Caco-2 (cell line): ENCODE measurements around the gene TXNRD2. TPM values are rescaled to one million over a fixed set of nuclear protein-coding genes. Genes with fewer than 3 reads are reported as not detected.

Experiments
- BruUV-seq: library from RNA; stranded (reverse); fragments of 400-500 nt; replicated peaks from 2 replicates; lab custom pipeline; 2021; lab: Mats Ljungman, UMichigan
- CTCF ChIA-PET: fragments of 300-600 bp; sonication (Branson Sonifier 250); formaldehyde crosslinking; loops from one replicate; lab custom pipeline; 2022; ENCODE audit warnings: antibody characterized with exemption; lab: Charles Lee
- POLR2A ChIA-PET: fragments of 300-600 bp; sonication (Branson Sonifier 250); formaldehyde crosslinking; loops from one replicate; lab custom pipeline; 2022; ENCODE audit warnings: antibody characterized with exemption; lab: Charles Lee
- DNase-seq, 2 experiments: peaks; one replicate each; pipeline versions ENCODE4 v3.0.0 to v3.0.0-alpha.2; 2020 to 2022
- H3K27me3 ChIP-seq: replicated peaks from 2 replicates; pipeline ENCODE4 v1.6.0; 2011; ENCODE audit warnings: low read length; ENCODE audit not compliant: control insufficient read depth, insufficient read depth
- H3K36me3 ChIP-seq: 2 replicates; pipeline ENCODE4 v1.5.1; 2011; ENCODE audit warnings: low read length; ENCODE audit not compliant: control insufficient read depth, insufficient read depth
- H3K4me1 ChIP-seq: fragments of 250-450 bp; sonication (Bioruptor Pico); 2 replicates; pipeline ENCODE4 v1.5.1; 2020; ENCODE audit warnings: mild to moderate bottlenecking
- H3K4me3 ChIP-seq: 2 replicates; pipeline ENCODE4 v1.5.1; 2011; ENCODE audit warnings: low read depth, mild to moderate bottlenecking, control low read depth, low read length
- H3K9me3 ChIP-seq: fragments of 250-450 bp; sonication (Bioruptor Pico); 2 replicates; pipeline ENCODE4 v1.5.1; 2020; ENCODE audit warnings: mild to moderate bottlenecking, moderate library complexity
- H3K27ac Mint-ChIP-seq: one replicate; pipeline ENCODE4 v1.8.0; 2022; ENCODE audit warnings: mixed read lengths; ENCODE audit not compliant: unreplicated experiment
- H3K27me3 Mint-ChIP-seq: one replicate; pipeline ENCODE4 v1.8.0; 2022; ENCODE audit warnings: mixed read lengths; ENCODE audit not compliant: insufficient read depth, unreplicated experiment
- H3K36me3 Mint-ChIP-seq: one replicate; pipeline ENCODE4 v1.8.0; 2022; ENCODE audit warnings: mild to moderate bottlenecking, mixed read lengths; ENCODE audit not compliant: insufficient read depth, unreplicated experiment
- H3K4me1 Mint-ChIP-seq: one replicate; pipeline ENCODE4 v1.8.0; 2022; ENCODE audit warnings: low read depth, mixed read lengths; ENCODE audit not compliant: unreplicated experiment
- H3K4me3 Mint-ChIP-seq: one replicate; pipeline ENCODE4 v1.8.0; 2022; ENCODE audit warnings: mild to moderate bottlenecking, moderate library complexity, mixed read lengths; ENCODE audit not compliant: unreplicated experiment
- H3K9me3 Mint-ChIP-seq: one replicate; pipeline ENCODE4 v1.8.0; 2022; ENCODE audit warnings: mixed read lengths; ENCODE audit not compliant: unreplicated experiment
- intact Hi-C: fragments of 100-400 bp; cut with micrococcal nuclease; formaldehyde crosslinking; loops from one replicate; pipeline ENCODE4 v1.10.0; 2022; ENCODE audit not compliant: unreplicated experiment
- total RNA-seq: library from RNA; stranded (reverse); gene quantifications from 2 replicates; pipeline ENCODE4 v1.2.3, GENCODE V29; 2022
- TF ChIP-seq, protein P1 (sequence below), 2 experiments: fragments of 200-600 bp in 1 of 2; IDR thresholded peaks; 1 replicate in 1 of 2; 2 replicates in 1 of 2; pipeline versions ENCODE4 v1.5.1 to v1.8.0; 2011 to 2022; ENCODE audit warnings: antibody characterized with exemption in 1 of 2, control low read depth in 1 of 2, inconsistent platforms in 1 of 2, low read depth in 1 of 2, low read length in 1 of 2, mild to moderate bottlenecking in 1 of 2, moderate library complexity in 1 of 2; ENCODE audit not compliant: insufficient read depth in 1 of 2, severe bottlenecking in 1 of 2, unreplicated experiment in 1 of 2

The TXNRD2 gene
- total RNA-seq, 1 experiment from 2014 or later = 44.8 TPM

DNA sequence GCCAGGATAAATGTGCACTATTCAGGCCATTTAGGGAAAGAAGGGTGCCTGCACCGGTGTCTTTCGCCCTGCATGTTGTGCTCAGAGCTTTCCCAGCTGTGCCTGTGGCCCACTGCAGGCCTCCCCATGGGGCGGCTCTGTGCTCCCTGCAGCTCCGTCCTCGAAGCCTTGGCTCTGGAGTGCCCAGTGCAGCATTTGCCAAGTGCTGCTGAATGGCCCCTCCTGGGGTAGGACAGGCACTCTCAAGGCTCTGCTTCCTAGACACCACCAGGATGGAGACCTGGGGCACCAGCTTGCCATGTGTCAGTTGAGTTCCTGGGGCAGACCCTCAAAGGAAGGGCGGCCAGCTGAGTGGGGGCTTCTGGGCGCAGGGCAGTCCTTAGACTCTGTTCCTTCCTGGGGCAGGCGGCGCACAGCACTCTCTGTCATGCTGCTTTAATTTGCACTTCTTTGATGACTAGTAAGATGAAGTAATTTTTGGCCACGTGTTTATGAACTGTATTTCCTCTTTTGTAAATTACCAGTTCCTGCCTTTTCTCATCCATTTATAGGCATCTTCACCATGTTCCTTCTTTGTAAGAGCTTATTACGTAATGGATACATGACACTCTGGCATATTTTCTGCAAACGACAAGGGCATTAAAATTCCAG, 54.9 kb downstream of the TXNRD2 start:
- ChIA-PET POLR2A (no interaction called here), CTCF (no interaction called here)
- no peak overlapping the region for H3K4me3 ChIP-seq
- BruUV-seq = no TSS peak
- no peaks in the 10 kb centered on the region for H3K9me3 ChIP-seq
- DNase-seq = no peak
- no peaks in the 10 kb centered on the region for H3K36me3 ChIP-seq
- no peaks in the 10 kb centered on the region for H3K27me3 ChIP-seq
- H3K27me3 Mint-ChIP-seq = no peaks in the 10 kb centered on the region
- H3K9me3 Mint-ChIP-seq = no peaks in the 10 kb centered on the region
- TF ChIP-seq, protein P1, sequence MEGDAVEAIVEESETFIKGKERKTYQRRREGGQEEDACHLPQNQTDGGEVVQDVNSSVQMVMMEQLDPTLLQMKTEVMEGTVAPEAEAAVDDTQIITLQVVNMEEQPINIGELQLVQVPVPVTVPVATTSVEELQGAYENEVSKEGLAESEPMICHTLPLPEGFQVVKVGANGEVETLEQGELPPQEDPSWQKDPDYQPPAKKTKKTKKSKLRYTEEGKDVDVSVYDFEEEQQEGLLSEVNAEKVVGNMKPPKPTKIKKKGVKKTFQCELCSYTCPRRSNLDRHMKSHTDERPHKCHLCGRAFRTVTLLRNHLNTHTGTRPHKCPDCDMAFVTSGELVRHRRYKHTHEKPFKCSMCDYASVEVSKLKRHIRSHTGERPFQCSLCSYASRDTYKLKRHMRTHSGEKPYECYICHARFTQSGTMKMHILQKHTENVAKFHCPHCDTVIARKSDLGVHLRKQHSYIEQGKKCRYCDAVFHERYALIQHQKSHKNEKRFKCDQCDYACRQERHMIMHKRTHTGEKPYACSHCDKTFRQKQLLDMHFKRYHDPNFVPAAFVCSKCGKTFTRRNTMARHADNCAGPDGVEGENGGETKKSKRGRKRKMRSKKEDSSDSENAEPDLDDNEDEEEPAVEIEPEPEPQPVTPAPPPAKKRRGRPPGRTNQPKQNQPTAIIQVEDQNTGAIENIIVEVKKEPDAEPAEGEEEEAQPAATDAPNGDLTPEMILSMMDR (IDR thresholded peaks at IDR 0.05; ENCODE audit: insufficient read depth in 1 of 2, low read depth in 1 of 2, low read length in 1 of 2, severe bottlenecking in 1 of 2, unreplicated experiment in 1 of 2) = no peak
- H3K4me1 ChIP-seq = peaks cover 29% of the 10 kb centered on the region
- no peak overlapping the region for H3K27ac Mint-ChIP-seq
- peaks cover 6% of the 10 kb centered on the region for H3K4me1 Mint-ChIP-seq
- intact Hi-C loops = no loop called here
- H3K36me3 Mint-ChIP-seq = peaks cover 18% of the 10 kb centered on the region
- no peak overlapping the region for H3K4me3 Mint-ChIP-seq

DNA sequence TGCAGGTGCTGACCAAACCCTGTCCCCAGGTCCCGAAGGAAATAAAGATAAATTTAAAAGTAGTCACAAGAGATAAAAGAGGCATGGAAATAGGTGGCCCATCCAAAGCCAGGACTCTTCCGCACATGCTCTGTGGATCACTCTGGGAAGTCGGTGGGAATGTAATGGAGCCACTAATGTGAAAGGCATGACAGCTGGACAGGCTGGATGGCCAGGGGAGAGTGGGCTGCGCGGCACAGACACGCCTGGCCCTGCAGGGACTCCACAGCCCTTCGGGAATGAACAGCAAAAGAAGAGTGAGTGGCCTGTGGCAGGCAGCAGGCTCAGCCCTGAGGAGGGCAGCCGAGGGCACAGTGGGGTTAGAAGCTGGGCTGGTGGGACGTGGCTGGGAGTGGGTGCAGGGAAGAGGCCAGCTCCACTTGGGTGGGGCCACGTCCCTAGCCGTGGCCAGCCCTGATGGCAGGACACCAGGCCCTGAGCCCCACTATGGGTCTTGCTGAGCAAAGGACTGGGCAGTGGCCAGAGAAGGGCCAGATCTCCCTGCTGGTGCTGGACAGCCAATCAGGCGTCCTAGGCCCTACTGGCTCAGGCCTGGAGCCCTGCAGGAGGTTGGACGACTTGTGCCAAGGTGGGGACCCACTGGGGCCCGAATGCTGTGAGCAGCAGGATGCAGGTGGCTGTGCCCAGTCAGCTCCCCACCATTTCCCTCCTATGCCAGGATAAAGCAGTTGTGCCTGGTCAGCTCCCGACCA, 55.6 kb downstream of the TXNRD2 start:
- Mint-ChIP-seq H3K27me3 (no peaks in the 10 kb centered on the region), H3K9me3 (no peaks in the 10 kb centered on the region), H3K36me3 (peaks cover 18% of the 10 kb centered on the region), H3K4me1 (peaks cover 2% of the 10 kb centered on the region), H3K4me3 (no peak overlapping the region), H3K27ac (peak overlapping the region; percentile 79)
- H3K4me3 ChIP-seq = no peak overlapping the region
- no TSS peak for BruUV-seq
- TF ChIP-seq, protein P1 (IDR thresholded peaks at IDR 0.05; ENCODE audit: insufficient read depth in 1 of 2, low read depth in 1 of 2, low read length in 1 of 2, severe bottlenecking in 1 of 2, unreplicated experiment in 1 of 2) = no peak
- no peaks in the 10 kb centered on the region for H3K27me3 ChIP-seq
- ChIA-PET CTCF (interaction anchor here (1.5 kb wide), 1 partner anchor 36 kb away, joined by 3 read pairs; no protein-coding TSS in a partner anchor), POLR2A (no interaction called here)
- peaks cover 27% of the 10 kb centered on the region for H3K4me1 ChIP-seq
- no peak for DNase-seq
- no peaks in the 10 kb centered on the region for H3K36me3 ChIP-seq
- intact Hi-C loops = no loop called here
- no peaks in the 10 kb centered on the region for H3K9me3 ChIP-seq

DNA sequence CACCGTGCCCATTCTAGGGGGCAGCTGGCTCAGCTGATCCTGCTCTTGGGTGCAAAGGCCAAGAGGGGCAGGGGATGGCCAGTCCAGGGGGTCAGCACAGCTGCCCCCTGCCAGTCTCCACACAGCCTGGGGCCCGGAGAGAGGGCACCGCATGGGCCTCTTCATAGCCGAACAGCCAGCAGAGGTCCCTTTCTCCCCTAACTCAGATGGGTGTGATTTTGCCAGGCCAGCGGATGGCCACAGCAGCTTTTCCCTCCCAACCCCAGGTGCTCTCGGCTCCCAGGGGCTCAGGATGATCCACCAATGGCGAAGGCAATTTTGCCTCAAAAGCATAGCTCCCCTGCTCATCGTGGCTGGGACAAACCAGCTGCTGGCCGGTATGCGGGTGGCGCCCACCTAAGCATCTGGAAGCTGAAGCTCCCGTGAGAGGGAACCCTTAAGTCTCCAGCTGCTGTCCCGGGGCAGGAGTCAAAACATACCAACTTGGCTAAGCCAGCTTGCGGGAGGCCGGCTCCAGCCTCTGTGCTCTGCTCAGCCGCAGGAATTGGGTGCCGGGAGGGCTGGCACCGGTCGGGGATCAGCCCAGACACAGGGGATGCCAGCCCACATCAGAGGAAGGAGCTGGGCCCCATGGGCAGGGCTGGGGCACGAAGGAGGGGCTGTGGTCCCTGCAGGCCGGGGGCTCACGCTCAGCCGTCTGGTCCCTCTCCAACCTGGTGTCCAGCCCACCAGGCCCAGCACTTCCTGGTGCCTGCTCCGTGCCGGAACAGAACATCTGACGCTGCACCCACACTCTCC, 56.5 kb downstream of the TXNRD2 start:
- Mint-ChIP-seq H3K36me3 (peaks cover 22% of the 10 kb centered on the region), H3K4me3 (no peak overlapping the region), H3K27me3 (no peaks in the 10 kb centered on the region), H3K4me1 (peaks cover 11% of the 10 kb centered on the region), H3K9me3 (no peaks in the 10 kb centered on the region), H3K27ac (peak overlapping the region; percentile 79)
- peaks cover 31% of the 10 kb centered on the region for H3K4me1 ChIP-seq
- ChIA-PET CTCF (interaction anchor here (1.0 to 1.5 kb wide), 2 partner anchors 25 to 35 kb away, joined by 3 read pairs; no protein-coding TSS in a partner anchor), POLR2A (no interaction called here)
- no peak for DNase-seq
- TF ChIP-seq, protein P1 (IDR thresholded peaks at IDR 0.05; ENCODE audit: insufficient read depth in 1 of 2, low read depth in 1 of 2, low read length in 1 of 2, severe bottlenecking in 1 of 2, unreplicated experiment in 1 of 2) = no peak
- no peaks in the 10 kb centered on the region for H3K9me3 ChIP-seq
- BruUV-seq = no TSS peak
- intact Hi-C loops = no loop called here
- no peaks in the 10 kb centered on the region for H3K36me3 ChIP-seq
- no peak overlapping the region for H3K4me3 ChIP-seq
- no peaks in the 10 kb centered on the region for H3K27me3 ChIP-seq
